Right lobe of liver (tissue), 6 donors: ENCODE measurements around the gene PTGR1. TPM values are rescaled to one million over a fixed set of nuclear protein-coding genes. Genes with fewer than 3 reads are reported as not detected.

ENCODE experiments used
- ATAC-seq, 4 donors: fragments of 200-7000 bp; cut with Tn5 transposase; one replicate each; pipeline ENCODE4 v1.9.1; 2020; ENCODE audit warnings: mild to moderate bottlenecking in 4 of 4, moderate library complexity in 4 of 4
- DNase-seq, 3 donors: peaks; one replicate each; pipeline ENCODE4 v3.0.0-alpha.2; 2020
- H3K27ac ChIP-seq, 3 donors: fragments of 200-600 bp; one replicate each; pipeline ENCODE4 v1.8.0; 2022
- H3K27me3 ChIP-seq, 2 donors: fragments of 200-600 bp; one replicate each; pipeline ENCODE4 v1.8.0; 2022
- H3K36me3 ChIP-seq, 4 donors: fragments of 200-600 bp; sonication (generic) in 1 of 4; one replicate each; pipeline versions ENCODE4 v1.5.1 to v1.8.0; 2017 to 2022; ENCODE audit warnings: control low read depth in 1 of 4
- H3K4me1 ChIP-seq, 4 donors: fragments of 200-600 bp; sonication (generic) in 1 of 4; one replicate each; pipeline versions ENCODE4 v1.5.1 to v1.8.0; 2017 to 2022; ENCODE audit warnings: control low read depth in 1 of 4
- H3K4me3 ChIP-seq, 3 donors: fragments of 200-600 bp; one replicate each; pipeline ENCODE4 v1.8.0; 2022
- H3K9me3 ChIP-seq, 4 donors: fragments of 200-600 bp; sonication (generic) in 1 of 4; one replicate each; pipeline versions ENCODE4 v1.5.1 to v1.8.0; 2017 to 2022; ENCODE audit warnings: control low read depth in 1 of 4
- POLR2A ChIP-seq: fragments of 450-650 bp; IDR thresholded peaks from one replicate; pipeline ENCODE4 v1.6.1; 2017; ENCODE audit warnings: antibody characterized with exemption, mild to moderate bottlenecking
- WGBS: methylation state at CpG from one replicate; pipeline ENCODE4 v1.1.6; 2018; ENCODE audit warnings: low coverage, low lambda C conversion rate; ENCODE audit not compliant: insufficient coverage; ENCODE audit errors: missing lambda C conversion rate; 5-methylcytosine and 5-hydroxymethylcytosine counted together
- intact Hi-C, 2 donors: fragments of 100-400 bp; cut with DNase I; formaldehyde crosslinking; loops; one replicate each; pipeline versions ENCODE4 v1.11.2 to v1.14.1; 2022
- total RNA-seq, 6 experiments: library from RNA; depleted of rRNA in 2 of 6; stranded (reverse); fragments of >200 nt in 2 of 6; fragmentation: NEBNext Ultra II Directional in 3 of 6; extraction: Animal tissue kit (Norgen Biotek cat#: 25700) in 3 of 6; gene quantifications; one replicate each; pipeline versions ENCODE4 v1.1.0 to v1.2.4, GENCODE V29; 2016 to 2023
- TF ChIP-seq, protein P1 (sequence below), 4 donors: fragments of 200-600 bp in 3 of 4; fragments of 450-650 bp in 1 of 4; IDR thresholded peaks; one replicate each; pipeline versions ENCODE4 v1.5.1 to v1.8.0; 2016 to 2022; ENCODE audit warnings: antibody characterized with exemption in 4 of 4, mild to moderate bottlenecking in 2 of 4
- donor health status: DM: no; HTN: yes; CAD: no.
- donor health status: DM: no; HTN: no; CAD: no.
- donor health status: DM: no; HTN: no; CAD: no.
- donor health status: DM: no; HTN: yes; CAD: no.
- donor health status: DM: no; HTN: yes; CAD: no.

PTGR1 gene
- total RNA-seq, 6 experiments from 2014 or later = 477 to 1,242 (median 773) TPM

DNA sequence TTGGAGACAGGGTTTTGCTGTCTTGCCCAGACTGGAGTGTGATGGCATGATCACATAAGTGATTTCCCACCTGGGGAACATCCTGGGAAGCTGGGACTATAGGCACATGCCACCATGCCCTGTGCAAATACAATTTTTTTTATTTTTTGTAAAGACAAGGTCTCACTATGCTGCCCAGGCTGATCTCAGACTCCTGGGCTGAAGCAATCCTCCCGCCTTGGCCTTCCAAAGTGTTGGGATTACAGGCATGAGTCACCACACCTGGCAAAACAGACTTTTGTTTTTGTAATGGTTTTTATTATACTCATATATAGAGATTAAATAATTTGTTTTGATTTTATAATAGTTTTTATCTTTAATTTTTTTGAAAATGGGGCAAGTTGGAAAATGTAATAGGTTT, 46.4 kb upstream of the PTGR1 start:
- TF ChIP-seq, protein P1, sequence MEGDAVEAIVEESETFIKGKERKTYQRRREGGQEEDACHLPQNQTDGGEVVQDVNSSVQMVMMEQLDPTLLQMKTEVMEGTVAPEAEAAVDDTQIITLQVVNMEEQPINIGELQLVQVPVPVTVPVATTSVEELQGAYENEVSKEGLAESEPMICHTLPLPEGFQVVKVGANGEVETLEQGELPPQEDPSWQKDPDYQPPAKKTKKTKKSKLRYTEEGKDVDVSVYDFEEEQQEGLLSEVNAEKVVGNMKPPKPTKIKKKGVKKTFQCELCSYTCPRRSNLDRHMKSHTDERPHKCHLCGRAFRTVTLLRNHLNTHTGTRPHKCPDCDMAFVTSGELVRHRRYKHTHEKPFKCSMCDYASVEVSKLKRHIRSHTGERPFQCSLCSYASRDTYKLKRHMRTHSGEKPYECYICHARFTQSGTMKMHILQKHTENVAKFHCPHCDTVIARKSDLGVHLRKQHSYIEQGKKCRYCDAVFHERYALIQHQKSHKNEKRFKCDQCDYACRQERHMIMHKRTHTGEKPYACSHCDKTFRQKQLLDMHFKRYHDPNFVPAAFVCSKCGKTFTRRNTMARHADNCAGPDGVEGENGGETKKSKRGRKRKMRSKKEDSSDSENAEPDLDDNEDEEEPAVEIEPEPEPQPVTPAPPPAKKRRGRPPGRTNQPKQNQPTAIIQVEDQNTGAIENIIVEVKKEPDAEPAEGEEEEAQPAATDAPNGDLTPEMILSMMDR (IDR thresholded peaks at IDR 0.05) = no peak
- TF ChIP-seq POLR2A = no peak
- DNase-seq (no peak), ATAC-seq (peak in 2 of 4 donors; percentile 39 to 43)
- intact Hi-C loops = no loop called here
- H3K36me3 ChIP-seq = peaks cover 0 to 57% (median 6%) of the 10 kb centered on the region in 4 donors
- peak overlapping the region in 1 of 3 donors; percentile 7 for H3K27ac ChIP-seq
- WGBS = 38% methylated on average over 1 of the region's 1 CpG
- H3K9me3 ChIP-seq = no peaks in the 10 kb centered on the region
- H3K4me1 ChIP-seq = peaks cover 0 to 26% (median 6%) of the 10 kb centered on the region in 4 donors
- H3K27me3 ChIP-seq = no peaks in the 10 kb centered on the region
- no peak overlapping the region for H3K4me3 ChIP-seq

DNA sequence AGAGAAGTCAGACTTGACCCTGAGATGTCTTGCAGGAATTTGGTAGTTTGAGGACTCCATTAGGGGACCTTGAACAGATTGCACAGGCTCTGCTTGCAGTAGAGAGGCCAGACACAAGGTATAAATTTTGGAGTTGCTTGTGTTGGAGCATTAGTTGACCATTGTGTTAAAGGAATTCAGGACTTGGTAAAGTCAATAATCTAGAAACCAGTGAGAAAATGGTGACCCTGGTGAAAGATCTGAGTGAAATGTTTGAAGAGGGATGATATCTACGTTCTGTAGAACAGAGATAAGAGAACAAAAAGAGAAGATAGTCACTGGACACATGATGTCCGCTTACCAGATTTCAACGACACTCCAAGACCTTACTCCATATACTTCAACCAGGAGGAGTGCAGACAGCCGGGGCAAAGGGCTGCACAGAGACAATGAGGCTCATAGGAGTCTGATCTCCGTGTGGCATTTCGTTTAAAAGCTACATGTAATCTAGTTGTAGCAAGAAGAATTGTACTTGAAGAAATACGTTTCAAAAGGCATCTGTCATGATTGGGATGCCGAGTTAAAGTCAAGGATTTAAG, 44.8 kb upstream of the PTGR1 start:
- ATAC-seq = no peak
- no peak overlapping the region for H3K4me3 ChIP-seq
- 77% methylated on average over 8 of the region's 8 CpGs for WGBS
- H3K27me3 ChIP-seq = no peaks in the 10 kb centered on the region
- no peaks in the 10 kb centered on the region for H3K9me3 ChIP-seq
- H3K4me1 ChIP-seq = peaks cover 0 to 22% (median 5%) of the 10 kb centered on the region in 4 donors
- peaks cover 0 to 42% (median under 1%) of the 10 kb centered on the region in 4 donors for H3K36me3 ChIP-seq
- intact Hi-C loops = no loop called here
- TF ChIP-seq, protein P1 (IDR thresholded peaks at IDR 0.05) = no peak
- no peak for TF ChIP-seq POLR2A
- DNase-seq = no peak
- H3K27ac ChIP-seq = no peak overlapping the region

DNA sequence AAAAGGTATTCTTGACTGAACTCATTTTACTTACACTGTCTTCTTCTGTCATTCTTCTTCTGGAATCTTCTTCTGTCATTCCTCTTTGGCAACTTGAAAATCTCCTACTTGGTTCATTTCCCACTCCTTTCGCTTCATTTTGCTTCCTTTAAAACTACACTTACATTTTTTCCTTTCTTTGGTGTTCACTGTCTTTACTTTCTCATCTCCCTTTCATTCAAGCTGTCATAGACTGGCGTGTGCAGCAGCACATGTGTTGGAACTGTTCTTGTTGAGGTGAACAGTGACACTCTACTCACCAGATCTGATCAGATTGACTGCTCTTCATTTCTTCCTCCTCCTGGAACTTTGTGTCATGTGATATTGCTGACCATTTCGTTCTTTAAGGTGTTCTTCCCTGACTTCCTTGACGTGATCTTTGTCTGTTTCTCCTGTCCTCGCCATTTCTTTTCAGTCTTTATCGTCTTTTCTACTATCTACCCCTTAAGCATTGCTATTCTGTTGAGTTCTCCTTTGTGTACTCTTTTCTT, 38.0 kb upstream of the PTGR1 start:
- 53% methylated on average over 6 of the region's 6 CpGs for WGBS
- no peak for TF ChIP-seq POLR2A
- TF ChIP-seq, protein P1 (IDR thresholded peaks at IDR 0.05) = no peak
- ATAC-seq = no peak
- Histone ChIP-seq H3K27me3 (no peaks in the 10 kb centered on the region), H3K4me3 (no peak overlapping the region), H3K36me3 (no peaks in the 10 kb centered on the region), H3K4me1 (peaks cover 0 to 30% (median 5%) of the 10 kb centered on the region in 4 donors), H3K27ac (no peak overlapping the region), H3K9me3 (no peaks in the 10 kb centered on the region)
- intact Hi-C loops = no loop called here
- DNase-seq = no peak

DNA sequence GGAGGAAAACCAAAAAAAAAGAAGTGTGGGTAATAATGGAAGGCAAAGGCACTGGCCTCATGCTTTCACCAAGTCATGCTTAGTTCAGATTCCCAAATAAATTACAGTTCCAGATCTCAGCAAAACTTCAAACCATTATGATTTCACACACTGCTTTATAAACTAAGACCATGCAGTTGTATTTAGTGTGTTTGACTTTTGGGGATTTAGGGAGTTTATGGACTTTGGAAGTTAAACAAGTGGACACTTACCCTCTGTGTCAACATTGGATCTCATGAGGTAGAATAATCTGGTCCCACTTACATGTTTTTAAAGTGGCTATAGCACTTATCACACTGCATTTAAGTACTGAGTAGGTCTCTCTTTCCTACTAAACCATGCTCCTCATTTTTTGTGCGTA, 35.4 kb upstream of the PTGR1 start:
- DNase-seq (no peak), ATAC-seq (peak; percentile 29 to 49 (median 38))
- Histone ChIP-seq H3K4me1 (peaks cover 0 to 42% (median 5%) of the 10 kb centered on the region in 4 donors), H3K27me3 (no peaks in the 10 kb centered on the region), H3K36me3 (no peaks in the 10 kb centered on the region), H3K9me3 (no peaks in the 10 kb centered on the region), H3K27ac (peak overlapping the region in 2 of 3 donors; percentile 54 to 98), H3K4me3 (peak overlapping the region in 2 of 3 donors; percentile 95 to 99)
- TF ChIP-seq, protein P1 (IDR thresholded peaks at IDR 0.05) = no peak
- no peak for TF ChIP-seq POLR2A
- 26% methylated on average over 1 of the region's 1 CpG for WGBS
- intact Hi-C loops = no loop called here
